ENCODE data around the gene SLC2A1. TPM values are rescaled to one million over a fixed set of nuclear protein-coding genes. Genes with fewer than 3 reads are reported as not detected.

Gene SLC2A1
- total and polyA plus RNA-seq, 9 of the 15 experiments (the other 6 are each of a cell fraction or from before 2014, with no cell fraction given) = 12.6 to 153 (median 48.0) TPM

GRCh38 chr1:42964044-42964812 lies 5.6 kb upstream of the SLC2A1 start (continued):
- no peak for TF ChIP-seq E2F8 (IDR thresholded peaks at IDR 0.05; ENCODE audit: low read depth, partially characterized antibody)
- TF ChIP-seq ZNF347 (CRISPR knock-in tag; IDR thresholded peaks at IDR 0.05; ENCODE audit: low read depth) = no peak
- TF ChIP-seq, protein P1, sequence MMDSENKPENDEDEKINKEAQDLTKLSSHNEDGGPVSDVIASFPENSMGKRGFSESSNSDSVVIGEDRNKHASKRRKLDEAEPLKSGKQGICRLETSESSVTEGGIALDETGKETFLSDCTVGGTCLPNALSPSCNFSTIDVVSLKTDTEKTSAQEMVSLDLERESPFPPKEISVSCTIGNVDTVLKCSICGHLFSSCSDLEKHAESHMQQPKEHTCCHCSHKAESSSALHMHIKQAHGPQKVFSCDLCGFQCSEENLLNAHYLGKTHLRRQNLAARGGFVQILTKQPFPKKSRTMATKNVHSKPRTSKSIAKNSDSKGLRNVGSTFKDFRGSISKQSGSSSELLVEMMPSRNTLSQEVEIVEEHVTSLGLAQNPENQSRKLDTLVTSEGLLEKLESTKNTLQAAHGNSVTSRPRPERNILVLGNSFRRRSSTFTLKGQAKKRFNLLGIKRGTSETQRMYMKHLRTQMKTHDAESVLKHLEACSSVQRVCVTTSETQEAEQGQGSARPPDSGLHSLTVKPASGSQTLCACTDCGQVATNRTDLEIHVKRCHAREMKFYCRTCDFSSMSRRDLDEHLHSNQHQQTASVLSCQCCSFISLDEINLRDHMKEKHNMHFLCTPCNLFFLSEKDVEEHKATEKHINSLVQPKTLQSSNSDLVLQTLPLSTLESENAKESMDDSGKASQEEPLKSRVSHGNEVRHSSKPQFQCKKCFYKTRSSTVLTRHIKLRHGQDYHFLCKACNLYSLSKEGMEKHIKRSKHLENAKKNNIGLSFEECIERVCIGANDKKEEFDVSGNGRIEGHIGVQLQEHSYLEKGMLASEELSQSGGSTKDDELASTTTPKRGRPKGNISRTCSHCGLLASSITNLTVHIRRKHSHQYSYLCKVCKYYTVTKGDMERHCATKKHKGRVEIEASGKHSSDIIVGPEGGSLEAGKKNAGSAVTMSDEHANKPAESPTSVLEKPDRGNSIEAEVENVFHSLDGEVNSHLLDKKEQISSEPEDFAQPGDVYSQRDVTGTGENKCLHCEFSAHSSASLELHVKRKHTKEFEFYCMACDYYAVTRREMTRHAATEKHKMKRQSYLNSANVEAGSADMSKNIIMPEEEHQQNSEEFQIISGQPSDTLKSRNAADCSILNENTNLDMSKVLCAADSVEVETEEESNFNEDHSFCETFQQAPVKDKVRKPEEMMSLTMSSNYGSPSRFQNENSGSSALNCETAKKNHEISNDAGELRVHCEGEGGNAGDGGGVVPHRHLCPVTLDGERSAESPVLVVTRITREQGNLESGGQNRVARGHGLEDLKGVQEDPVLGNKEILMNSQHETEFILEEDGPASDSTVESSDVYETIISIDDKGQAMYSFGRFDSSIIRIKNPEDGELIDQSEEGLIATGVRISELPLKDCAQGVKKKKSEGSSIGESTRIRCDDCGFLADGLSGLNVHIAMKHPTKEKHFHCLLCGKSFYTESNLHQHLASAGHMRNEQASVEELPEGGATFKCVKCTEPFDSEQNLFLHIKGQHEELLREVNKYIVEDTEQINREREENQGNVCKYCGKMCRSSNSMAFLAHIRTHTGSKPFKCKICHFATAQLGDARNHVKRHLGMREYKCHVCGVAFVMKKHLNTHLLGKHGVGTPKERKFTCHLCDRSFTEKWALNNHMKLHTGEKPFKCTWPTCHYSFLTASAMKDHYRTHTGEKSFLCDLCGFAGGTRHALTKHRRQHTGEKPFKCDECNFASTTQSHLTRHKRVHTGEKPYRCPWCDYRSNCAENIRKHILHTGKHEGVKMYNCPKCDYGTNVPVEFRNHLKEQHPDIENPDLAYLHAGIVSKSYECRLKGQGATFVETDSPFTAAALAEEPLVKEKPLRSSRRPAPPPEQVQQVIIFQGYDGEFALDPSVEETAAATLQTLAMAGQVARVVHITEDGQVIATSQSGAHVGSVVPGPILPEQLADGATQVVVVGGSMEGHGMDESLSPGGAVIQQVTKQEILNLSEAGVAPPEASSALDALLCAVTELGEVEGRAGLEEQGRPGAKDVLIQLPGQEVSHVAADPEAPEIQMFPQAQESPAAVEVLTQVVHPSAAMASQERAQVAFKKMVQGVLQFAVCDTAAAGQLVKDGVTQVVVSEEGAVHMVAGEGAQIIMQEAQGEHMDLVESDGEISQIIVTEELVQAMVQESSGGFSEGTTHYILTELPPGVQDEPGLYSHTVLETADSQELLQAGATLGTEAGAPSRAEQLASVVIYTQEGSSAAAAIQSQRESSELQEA (IDR thresholded peaks at IDR 0.05; ENCODE audit: low read depth) = no peak
- TF ChIP-seq, protein P2, sequence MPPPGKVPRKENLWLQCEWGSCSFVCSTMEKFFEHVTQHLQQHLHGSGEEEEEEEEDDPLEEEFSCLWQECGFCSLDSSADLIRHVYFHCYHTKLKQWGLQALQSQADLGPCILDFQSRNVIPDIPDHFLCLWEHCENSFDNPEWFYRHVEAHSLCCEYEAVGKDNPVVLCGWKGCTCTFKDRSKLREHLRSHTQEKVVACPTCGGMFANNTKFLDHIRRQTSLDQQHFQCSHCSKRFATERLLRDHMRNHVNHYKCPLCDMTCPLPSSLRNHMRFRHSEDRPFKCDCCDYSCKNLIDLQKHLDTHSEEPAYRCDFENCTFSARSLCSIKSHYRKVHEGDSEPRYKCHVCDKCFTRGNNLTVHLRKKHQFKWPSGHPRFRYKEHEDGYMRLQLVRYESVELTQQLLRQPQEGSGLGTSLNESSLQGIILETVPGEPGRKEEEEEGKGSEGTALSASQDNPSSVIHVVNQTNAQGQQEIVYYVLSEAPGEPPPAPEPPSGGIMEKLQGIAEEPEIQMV (tag; conservative IDR thresholded peaks at IDR 0.05; ENCODE audit: low read depth) = no peak
- no peak for TF ChIP-seq CC2D1A (IDR thresholded peaks at IDR 0.05)
- TF ChIP-seq KAT2B (IDR thresholded peaks at IDR 0.05; ENCODE audit: low read depth, low read length) = no peak
- TF ChIP-seq TCF3 (CRISPR knock-in tag; IDR thresholded peaks at IDR 0.05) = no peak
- TF ChIP-seq ELK1 (CRISPR knock-in tag; IDR thresholded peaks at IDR 0.05) = no peak
- no peak for TF ChIP-seq RBFOX2 (IDR thresholded peaks at IDR 0.05; ENCODE audit: low read depth, low read length)
- TF ChIP-seq SREBF1 (IDR thresholded peaks at IDR 0.05; ENCODE audit: borderline replicate concordance, low read depth, low read length) = no peak
- no peak for TF ChIP-seq CSDE1 (IDR thresholded peaks at IDR 0.05)
